NCI-H69 (cell line): ENCODE measurements around the gene HMBS.

Experiments
- DNase-seq: peaks from one replicate; lab custom pipeline; 2025; lab: John Stamatoyannopoulos, UW

Gene HMBS

GRCh38 chr11:119100994-119101758 lies 16.5 kb downstream of the HMBS start:
- peak; percentile 49 for DNase-seq

- peak; percentile 99 for DNase-seq
These were observed 17.2 kb downstream of the HMBS start, which contains the start of gene DPAGT1 for GRCh38 chr11:119101759-119102423. Gene DPAGT1, minus strand, starts transcription at chr11:119101853. Its CDS starts 198 bp downstream, at chr11:119101655.

GRCh38 chr11:119103161-119103664 lies 18.5 kb downstream of the HMBS start:
- peak; percentile 50 for DNase-seq

- peak; percentile 92 for DNase-seq
These were observed 19.1 kb downstream of the HMBS start for GRCh38 chr11:119103793-119104192.

GRCh38 chr11:119106564-119107537 lies 22.2 kb downstream of the HMBS start, which contains the start of gene C2CD2L:
Gene C2CD2L, plus strand, starts transcription at chr11:119107344. Its CDS starts 398 bp downstream, at chr11:119107742.
- DNase-seq = peak; percentile 96

- peak; percentile 49 for DNase-seq
These were observed 23.0 kb downstream of the HMBS start for GRCh38 chr11:119107538-119108145.

GRCh38 chr11:119108146-119108856 lies 23.6 kb downstream of the HMBS start:
- peak; percentile 87 for DNase-seq

- no peak for DNase-seq
These were observed 24.2 kb downstream of the HMBS start for GRCh38 chr11:119108857-119109221.

GRCh38 chr11:119109843-119110242 lies 25.2 kb downstream of the HMBS start:
- DNase-seq = no peak

GRCh38 chr11:119110439-119110838 lies 25.8 kb downstream of the HMBS start:
- no peak for DNase-seq

GRCh38 chr11:119111361-119111925 lies 26.8 kb downstream of the HMBS start:
- DNase-seq = no peak

GRCh38 chr11:119112314-119113020 lies 27.8 kb downstream of the HMBS start:
- DNase-seq = no peak

- no peak for DNase-seq
These were observed 29.0 kb downstream of the HMBS start for GRCh38 chr11:119113716-119114115.

GRCh38 chr11:119114351-119114750 lies 29.7 kb downstream of the HMBS start:
- no peak for DNase-seq

- DNase-seq = no peak
These were observed 31.0 kb downstream of the HMBS start for GRCh38 chr11:119115484-119116234.

GRCh38 chr11:119116235-119116594 lies 31.5 kb downstream of the HMBS start:
- DNase-seq = no peak

GRCh38 chr11:119116601-119117000 lies 31.9 kb downstream of the HMBS start:
- no peak for DNase-seq

- no peak for DNase-seq
These were observed 32.5 kb downstream of the HMBS start for GRCh38 chr11:119117004-119117706.

GRCh38 chr11:119118227-119118626 lies 33.5 kb downstream of the HMBS start:
- DNase-seq = no peak
